G401 (cell line): ENCODE results near the gene LTBP1. TPM values are rescaled to one million over a fixed set of nuclear protein-coding genes. Genes with fewer than 3 reads are reported as not detected.
"Not testable (repeated sequence)": the region's sequence is repeated elsewhere in the genome, so short reads cannot be mapped to it uniquely, and the experiment has no call there.

Experiments used
- DNase-seq: peaks from one replicate; pipeline ENCODE4 v3.0.0-alpha.2; 2015; ENCODE audit warnings: low spot score
- in situ Hi-C: cut with HindIII; loops from 2 replicates; pipeline ENCODE4 v1.10.0; 2016; ENCODE audit warnings: low sequenced_read_pairs, mixed read lengths
- total RNA-seq: library from RNA; depleted of rRNA; stranded (reverse); fragments of >200 nt; shearing (Covaris generic); gene quantifications from 2 replicates; pipeline ENCODE4 v1.2.3, GENCODE V29; 2014

Gene LTBP1
- total RNA-seq, 1 experiment from 2014 or later = 12.5 TPM

DNA sequence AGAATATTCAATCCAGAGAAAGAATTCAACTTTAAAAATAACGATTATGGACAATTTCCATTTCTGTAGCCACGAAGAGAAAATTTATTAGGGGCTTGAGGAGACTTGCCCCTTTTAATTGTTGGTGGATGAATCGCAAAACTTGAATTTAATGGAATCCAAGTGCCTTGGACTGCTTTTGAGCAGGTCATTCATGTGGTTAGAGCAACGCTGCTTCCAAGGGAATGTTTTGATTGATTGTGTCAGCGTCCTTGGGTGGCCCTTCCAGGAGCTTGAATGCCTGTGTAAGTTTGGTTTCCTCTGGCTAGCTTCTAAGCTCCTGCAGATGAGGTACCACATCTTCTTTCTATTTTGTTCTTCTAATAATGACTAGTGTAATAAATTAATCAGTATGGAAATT lies 213.4 kb downstream of the LTBP1 start:
- in situ Hi-C loops = no loop called here

GRCh38 chr2:33166287-33166881 lies 219.6 kb downstream of the LTBP1 start:
- in situ Hi-C loops = no loop called here

More for the DNA sequence above, 213.4 kb downstream of the LTBP1 start:
- DNase-seq = no peak

GRCh38 chr2:33167622-33168245 lies 221.0 kb downstream of the LTBP1 start:
- no peak for DNase-seq
- in situ Hi-C loops = no loop called here

More at GRCh38 chr2:33166287-33166881, 219.6 kb downstream of the LTBP1 start:
- DNase-seq = no peak

DNA sequence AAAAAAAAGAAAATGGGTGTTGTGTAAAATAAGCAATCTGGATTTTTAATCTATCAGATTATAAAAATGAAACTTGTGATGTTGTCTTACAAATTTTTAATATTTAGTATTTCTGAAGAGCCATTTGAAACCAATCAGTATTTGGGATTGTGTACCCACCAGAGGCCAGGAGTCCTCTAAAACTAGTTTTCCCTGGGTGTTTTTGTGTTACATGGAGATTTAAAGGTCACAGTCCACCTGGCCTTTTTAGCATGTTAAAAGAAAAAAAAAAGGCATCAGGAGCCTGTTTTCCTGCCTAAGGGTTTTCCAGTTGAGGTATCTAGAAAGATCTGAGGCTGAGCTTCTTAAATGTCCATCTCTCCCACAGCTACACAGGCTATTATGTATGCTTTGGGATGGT lies 221.7 kb downstream of the LTBP1 start:
- DNase-seq = no peak
- in situ Hi-C loops = no loop called here

GRCh38 chr2:33168922-33169321 lies 222.2 kb downstream of the LTBP1 start:
- DNase-seq = no peak
- in situ Hi-C loops = no loop called here

- DNase-seq, in situ Hi-C loops: not testable (repeated sequence)
Measured at GRCh38 chr2:33170251-33170650, 223.5 kb downstream of the LTBP1 start.

GRCh38 chr2:33177627-33178026 lies 230.9 kb downstream of the LTBP1 start:
- in situ Hi-C loops = no loop called here
- DNase-seq = no peak

GRCh38 chr2:33178209-33178608 lies 231.5 kb downstream of the LTBP1 start:
- in situ Hi-C loops = no loop called here

DNA sequence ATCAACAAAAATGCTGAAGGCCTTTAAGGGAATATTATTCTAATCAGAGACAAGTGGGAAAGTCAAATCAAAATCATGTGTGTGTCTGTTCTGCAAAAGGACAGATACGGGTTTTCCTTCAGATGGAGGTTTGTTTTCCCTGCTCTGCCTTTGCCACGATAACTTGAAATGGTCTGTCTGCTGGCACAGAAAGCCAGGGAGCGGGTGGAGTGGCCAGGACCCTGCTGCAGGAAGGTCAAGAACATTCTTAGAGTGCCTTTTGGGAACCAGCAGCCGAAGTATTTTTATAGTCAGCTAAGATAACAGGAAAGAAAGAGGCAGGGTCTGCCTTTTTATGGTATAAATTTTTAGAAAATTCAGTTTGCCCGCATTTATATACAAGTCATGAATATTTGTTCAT lies 234.2 kb downstream of the LTBP1 start:
- in situ Hi-C loops = no loop called here
- no peak for DNase-seq

More at GRCh38 chr2:33178209-33178608, 231.5 kb downstream of the LTBP1 start:
- no peak for DNase-seq

DNA sequence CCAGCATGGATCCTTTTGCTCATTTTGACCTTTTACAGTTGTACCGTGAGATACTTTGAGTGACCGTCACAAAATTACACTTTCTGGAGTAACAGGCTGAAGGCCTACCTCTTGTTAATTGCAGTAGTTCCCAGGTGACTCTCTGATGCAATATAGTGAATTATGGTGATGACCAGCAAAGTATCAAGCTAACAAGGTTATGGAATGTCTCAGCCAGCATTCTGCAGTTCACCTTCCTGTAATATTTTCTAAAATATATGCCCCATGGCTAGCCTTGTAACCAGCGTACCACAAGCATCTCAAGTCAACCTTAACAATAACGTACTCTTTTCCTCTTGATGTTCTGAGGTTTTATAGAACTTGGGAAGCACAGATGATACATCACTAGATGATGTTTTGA lies 234.7 kb downstream of the LTBP1 start:
- DNase-seq = no peak
- in situ Hi-C loops = no loop called here

- in situ Hi-C loops = no loop called here
- no peak for DNase-seq
Measured at GRCh38 chr2:33184041-33184440, 237.3 kb downstream of the LTBP1 start.

- in situ Hi-C loops = no loop called here
Measured at GRCh38 chr2:33186937-33187336, 240.2 kb downstream of the LTBP1 start.

GRCh38 chr2:33188799-33189198 lies 242.0 kb downstream of the LTBP1 start:
- in situ Hi-C loops = no loop called here
- no peak for DNase-seq

More at GRCh38 chr2:33186937-33187336, 240.2 kb downstream of the LTBP1 start:
- DNase-seq = no peak

GRCh38 chr2:33190393-33190937 lies 243.7 kb downstream of the LTBP1 start:
- in situ Hi-C loops = no loop called here
- DNase-seq = no peak

- no peak for DNase-seq
- in situ Hi-C loops = no loop called here
Measured at GRCh38 chr2:33195891-33196290, 249.1 kb downstream of the LTBP1 start.

DNA sequence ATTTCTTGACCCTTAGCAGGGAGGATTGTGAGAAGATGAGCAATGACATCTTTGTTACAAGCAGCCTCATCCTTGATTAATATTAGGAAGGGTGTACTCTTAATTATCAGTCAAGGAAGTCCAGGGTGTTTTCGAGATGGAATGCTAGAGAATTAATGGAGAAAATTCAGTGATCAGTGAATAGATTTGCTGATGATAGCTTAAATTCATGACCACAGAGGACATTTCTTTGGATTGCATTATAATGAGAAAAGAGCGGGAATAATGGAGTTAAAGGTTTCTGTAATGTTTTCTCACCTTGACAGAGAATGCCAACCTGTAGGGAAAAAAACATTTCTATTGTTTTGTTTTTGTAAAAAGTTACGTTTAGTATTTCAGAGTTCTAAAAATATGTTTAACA lies 249.9 kb downstream of the LTBP1 start:
- DNase-seq = no peak
- in situ Hi-C loops = no loop called here

DNA sequence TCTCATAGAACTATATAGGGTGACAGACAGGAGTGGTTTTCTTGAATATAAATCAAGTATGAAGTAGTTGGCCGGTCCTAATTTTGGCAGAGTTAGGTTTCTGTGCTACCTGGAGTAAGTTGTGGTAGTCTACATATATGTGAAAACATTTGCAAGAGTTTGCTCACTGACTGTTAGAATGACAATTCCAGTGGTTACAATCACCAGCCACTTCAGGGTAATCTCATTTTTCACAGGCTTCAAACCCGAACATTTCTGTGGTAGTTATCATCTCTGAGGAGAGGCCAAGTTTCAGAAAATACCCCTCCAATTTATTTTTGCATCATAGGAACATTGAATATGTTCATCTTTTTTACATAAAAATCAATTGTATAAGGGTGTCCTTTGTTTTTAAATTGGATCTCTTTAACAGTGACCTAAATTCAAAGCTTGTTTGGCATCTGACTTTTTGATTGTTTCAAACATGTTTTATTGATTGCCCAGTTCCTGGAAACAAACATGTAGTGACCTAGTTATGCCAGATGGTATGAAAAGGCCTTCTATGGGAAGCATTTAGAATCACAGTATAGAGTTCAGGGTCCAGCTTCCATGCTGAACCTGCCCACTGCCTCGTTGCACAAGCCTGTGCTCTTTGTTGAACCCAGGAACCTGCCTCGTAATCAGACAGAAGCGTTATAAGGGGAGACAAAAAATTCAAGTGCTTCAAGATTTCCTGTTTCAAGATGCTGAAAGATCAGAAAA lies 250.6 kb downstream of the LTBP1 start:
- no peak for DNase-seq
- in situ Hi-C loops = no loop called here

DNA sequence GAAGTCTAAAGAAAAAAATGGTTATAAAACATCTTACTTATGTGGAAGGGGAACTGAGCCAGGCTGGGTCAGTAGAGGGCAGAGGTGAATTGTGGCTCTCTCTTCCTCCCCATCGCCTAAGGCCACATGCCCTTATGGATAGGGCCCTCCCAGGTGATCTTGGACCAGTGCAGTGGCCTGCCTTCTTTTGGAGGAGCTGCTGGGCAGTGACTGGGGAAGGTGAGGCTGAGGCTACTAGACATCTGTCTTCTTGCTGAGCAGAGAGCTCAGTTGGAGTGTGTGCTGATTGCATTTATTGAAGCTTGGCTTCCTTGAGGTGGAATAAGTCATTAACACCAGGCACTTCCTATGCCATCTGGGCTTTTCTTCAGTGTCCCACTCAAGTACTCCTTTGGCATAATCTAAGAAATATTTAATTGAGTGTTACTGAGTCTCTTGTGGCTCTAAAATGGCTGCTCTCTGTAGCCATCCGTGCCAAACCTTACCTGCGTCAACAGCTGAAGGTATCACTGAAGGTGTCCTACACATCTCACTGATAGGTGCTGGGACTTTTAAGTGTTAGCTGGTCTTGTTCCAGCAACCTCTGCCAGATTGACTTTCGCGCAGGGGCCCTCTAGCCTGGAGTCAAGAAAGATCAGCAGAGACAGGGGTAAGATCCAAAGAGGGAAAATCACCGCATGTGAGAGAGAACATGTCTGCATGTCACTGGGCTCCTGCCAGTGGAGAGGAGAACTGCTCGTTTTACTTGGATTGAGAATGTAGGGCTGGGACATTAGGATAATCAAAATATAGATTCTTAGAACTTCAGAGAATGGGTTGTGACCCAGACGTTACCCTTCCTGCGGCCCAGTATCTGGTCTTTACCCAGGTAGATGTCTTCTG lies 256.1 kb downstream of the LTBP1 start:
- in situ Hi-C loops = no loop called here

GRCh38 chr2:33204945-33205344 lies 258.2 kb downstream of the LTBP1 start:
- in situ Hi-C loops = no loop called here
- no peak for DNase-seq

More for the DNA sequence above, 256.1 kb downstream of the LTBP1 start:
- no peak for DNase-seq
